AG20443 (cell line): Measurements from ENCODE around the gene CCDC169.
"Not testable (repeated sequence)": the region's sequence is repeated elsewhere in the genome, so short reads cannot be mapped to it uniquely, and the experiment has no call there.

Experiments
- DNase-seq: peaks from one replicate; pipeline ENCODE4 v3.0.0; 2012; ENCODE audit warnings: low spot score, mixed read lengths

CCDC169 gene

DNA sequence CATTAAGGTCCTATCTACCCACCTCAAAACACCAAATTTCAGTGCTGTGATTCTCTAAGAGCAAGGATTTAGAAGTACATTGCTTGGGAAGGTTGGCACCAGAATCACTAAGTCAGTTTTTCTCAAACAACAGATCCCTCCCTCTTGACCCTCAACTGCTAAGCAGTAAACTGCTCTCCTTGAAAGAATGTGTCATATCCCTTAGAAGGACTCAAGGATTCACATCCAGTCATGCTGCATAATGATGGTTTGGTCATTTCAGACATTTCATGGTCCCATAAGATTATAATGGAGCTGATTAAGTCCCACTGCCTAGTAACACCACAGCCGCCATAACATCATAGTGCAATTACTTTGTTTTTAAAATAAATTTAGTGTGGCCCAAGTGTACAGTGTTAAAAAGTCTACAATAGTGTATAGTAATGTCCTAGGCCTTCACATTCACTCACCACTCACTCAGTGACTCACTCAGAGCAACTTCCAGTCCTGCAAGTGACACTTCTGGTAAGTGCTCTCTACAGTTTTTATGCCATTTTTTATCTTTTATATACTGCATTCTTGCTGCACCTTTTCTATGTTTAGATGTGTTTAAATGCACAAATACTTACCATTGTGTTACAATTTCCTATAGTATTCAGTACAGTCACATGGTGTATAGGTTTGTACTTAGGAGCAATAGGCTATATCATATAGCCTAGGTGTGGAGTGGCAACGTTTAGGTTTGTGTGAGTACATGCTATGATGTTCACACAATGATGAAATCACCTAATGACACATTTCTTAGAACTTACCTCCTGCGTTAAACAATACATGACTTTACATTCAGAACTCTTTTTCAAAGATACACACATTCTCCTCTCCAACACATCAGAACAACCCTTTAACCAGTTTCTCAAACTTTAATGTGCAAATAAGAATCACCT, 15.7 kb upstream of the CCDC169 start:
- no peak for DNase-seq

DNA sequence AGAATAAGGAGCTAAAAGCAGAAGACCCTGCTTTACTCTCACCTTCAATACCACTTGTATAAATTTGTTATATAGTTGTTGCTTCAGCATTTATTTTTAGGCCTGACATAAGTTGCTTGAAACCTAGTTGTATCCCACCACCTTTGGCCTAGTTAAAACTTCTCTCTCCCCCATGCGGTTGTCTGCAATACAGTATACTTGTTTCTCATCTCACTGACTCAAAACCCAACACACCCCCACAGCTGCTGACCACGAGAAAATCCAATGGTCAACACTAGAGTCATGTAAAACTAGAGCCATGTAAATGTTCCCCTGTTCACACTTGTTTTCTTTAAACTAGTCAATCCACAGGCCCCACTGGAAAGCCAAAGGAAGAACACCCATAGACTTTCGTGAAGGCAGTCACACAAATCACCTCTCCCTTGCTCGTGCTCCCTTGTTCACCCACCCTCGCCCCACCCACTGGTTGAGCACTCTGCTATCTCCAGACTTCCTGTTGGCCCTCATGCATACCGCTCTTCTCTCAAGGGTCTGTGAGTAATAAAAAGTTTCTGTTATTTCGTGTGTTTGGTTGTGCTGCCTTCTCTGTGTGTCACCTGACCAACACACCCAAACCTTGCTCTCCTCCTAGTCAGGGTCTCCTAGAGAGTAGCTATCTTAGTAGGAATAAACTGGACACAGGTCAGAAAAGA, 12.9 kb upstream of the CCDC169 start:
- no peak for DNase-seq

DNA sequence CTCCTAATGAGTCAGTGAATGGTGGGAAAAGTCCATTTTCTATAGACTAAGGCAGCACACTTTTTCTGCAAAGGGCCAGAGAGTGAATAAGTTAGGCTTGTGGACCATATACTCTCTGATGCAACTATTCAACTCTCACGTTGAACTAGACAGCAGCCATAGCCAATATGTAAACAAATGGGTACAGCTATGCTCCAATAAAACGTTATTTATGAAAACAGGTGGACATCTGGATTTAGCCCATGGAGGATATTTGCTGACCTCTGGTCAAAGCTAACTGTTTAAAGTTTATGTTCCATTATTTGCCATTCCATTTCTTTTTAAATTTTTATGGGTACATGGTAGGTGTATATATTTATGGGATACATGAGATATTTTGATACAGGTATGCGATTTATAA, 4.7 kb upstream of the CCDC169 start:
- DNase-seq: no peak

DNA sequence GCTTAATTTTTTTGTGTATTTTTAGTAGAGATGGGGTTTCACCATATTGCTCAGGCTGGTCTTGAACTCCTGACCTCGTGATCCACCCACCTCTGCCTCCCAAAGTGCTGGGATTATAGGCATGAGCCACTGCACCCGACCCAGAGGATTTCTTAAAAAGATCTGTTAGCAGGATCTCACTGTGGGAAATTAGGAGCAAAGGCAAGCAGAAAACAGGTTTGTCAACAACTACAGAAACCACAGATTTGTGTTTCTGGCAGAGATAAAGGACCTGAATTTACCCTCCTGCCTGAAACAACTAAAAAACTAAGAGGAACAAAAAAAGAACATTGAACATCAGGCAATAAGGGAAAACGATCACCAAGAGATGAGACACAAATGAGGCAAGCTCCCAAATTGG, 1.9 kb upstream of the CCDC169 start:
- not testable (repeated sequence) for DNase-seq

DNA sequence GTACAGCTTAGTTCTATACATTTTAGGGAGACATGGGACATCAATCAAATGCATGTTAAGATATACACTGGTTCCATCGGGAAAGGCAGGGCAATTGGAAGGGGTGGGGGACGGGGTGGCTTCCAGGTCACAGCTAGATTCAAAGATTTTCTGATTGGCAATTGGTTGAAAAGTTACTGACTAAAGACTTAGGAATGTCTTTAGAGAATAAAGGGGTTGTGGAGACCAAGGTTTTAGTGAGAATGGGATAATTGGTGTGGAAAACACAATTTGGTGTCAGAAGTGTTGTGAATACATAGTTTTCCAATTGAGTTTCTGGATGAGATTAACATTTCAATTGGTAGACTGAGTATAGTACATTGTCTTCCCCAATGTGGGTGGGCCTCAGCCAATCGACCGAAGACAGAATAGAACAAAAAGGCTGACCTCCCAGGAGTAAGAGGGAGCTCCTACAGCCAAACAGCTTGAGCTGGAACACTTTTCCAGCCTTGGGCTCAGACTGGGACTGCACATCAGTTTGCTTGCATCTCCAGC, 988 bp upstream of the CCDC169 start:
- no peak for DNase-seq

DNA sequence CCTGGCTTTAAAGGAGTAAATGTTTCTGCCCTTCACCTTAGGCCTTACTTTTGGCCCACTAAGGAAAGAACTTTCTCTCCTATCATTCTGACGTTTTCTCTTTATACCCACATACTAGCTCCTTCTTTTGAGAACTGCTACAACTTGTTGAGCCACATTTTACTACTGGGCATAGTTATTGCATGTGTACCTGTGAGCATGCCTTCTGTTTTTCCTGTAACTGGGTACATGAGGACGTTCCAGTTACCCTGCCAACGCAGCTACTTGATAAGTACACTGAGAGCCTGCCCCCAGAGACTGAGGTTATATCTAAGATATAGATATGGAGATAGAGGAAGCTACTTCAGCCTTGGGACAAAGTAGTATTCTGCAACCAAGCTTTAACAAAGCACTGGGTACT, 3.5 kb downstream of the CCDC169 start:
- DNase-seq: no peak

DNA sequence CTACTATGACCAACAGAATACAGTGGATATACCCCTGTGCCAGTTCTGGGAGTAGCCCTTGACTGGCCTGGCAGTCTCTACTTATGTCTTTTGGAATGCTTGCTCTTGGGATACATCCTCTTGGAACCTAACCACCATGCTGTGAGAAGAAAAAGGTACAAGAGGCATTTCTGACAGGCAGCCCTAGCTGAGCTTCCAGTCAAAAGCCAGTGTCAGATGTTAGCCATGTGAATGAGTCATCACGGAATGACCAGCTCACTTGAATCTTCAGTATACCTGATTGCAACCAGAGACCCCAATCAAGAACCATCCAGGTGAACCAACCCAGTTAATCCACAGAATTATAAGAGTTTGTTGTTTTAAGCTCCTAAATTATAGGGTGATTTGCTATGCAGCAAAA, 4.1 kb downstream of the CCDC169 start:
- DNase-seq: no peak

DNA sequence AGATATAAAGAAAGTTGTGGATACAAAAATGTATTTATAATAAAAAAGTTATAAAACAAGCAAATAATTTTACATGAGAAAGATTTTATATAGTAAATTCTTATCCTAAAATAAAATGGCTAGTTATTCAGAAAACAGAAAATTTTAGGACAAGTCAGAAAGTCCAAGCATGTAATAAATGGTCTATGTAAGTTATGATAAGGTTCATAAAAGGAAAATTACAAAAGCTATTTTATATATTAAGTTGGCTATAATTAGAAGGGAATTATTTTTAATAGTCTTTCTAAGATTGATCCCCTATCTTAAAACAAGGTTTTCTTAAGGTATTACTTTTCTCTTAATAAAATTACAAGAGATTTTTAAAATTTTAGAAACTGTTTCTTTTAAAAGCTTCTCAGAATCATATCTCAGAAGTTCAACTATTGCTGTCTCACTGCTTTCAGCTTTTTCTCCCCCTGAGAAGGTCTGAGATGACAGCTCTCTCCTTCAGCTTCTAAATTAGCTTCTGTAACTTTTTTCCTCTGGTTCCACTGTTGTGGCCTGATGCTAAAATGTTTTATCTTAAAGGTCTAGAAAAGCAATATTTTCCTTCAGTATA, 8.7 kb downstream of the CCDC169 start:
- no peak for DNase-seq

DNA sequence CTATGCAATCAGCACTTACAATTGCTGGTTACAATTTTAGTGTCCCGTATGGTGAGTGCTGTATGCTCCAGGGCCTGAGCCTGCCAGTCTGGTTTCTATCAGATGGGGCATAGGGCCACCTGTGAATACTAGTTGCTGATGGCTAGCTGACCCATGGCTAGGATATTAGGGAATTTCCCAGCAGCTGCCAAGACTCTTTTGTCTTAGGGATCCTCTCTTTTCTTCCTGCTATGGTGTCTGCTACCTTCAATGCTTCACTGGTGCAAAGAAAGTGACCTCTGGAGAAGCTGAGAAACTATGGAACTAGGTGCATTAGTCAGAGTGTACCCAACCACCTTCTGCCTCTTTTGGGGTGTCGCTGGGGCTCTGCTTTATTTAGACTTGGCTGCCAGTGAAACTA, 11.6 kb downstream of the CCDC169 start:
- no peak for DNase-seq

DNA sequence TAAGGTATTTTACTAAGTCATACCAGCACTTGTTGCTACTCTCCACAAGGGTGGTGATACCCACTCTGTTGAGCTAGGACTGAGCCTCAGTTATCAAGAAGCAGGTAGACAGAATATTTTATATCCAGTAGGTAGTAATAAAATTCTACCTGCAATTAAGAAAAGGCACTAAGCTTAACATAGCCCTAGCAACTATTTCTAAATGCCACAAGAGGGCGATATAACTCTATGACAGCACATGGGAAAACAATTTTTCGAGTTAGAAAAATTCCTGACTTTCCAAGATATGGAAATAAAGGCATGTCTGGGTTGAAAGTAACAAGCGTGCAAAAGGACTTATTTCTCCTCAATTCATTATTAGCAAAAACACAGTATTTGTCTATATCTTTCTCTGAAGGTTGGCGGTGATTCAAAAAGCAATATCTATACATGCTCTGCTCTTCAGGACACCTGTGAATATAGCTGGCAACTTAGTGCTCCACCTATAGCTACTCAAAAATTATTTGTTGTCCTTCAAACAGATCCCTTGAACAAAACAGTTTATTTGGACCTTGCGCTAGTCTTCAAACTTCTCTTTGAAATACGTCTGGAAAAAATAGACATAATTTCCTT, 14.7 kb downstream of the CCDC169 start:
- peak; percentile 30 for DNase-seq

DNA sequence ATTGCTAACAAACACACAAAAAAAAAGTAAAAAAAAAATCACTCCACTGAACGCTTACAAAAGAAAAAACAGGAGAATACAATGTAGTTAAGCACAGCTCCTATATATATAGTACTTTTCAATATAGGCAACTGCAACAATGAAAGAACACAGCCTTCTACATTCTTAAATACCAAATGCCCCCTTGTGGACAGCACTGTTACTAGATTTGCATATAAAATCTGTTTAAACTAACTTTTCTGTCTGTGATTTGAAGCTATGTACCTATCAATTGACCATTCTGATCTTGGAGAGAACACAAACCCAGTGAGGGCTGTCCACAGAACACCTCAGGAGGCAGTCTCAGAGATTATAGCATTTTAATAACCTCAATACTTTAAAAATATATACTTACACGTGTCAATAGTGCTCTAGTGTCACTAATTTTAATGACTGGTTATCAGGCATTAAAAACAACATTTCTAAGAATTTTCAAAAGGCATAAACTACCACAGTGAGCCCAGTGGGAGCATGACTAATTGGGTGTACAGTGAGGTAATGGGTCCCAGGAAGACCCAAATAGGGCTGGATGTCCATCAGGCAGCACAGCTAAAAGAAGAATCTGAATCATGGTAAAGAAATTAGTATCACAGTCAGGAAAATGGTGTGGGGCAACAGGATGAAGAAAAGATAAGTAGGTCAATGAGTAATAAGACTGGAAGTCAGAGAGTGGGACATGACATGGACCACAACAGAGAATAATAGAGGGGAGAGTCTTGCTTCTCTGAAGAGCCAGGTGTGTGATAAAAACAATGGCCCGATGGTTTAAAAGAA, 22.2 kb downstream of the CCDC169 start:
- DNase-seq: peak; percentile 30

DNA sequence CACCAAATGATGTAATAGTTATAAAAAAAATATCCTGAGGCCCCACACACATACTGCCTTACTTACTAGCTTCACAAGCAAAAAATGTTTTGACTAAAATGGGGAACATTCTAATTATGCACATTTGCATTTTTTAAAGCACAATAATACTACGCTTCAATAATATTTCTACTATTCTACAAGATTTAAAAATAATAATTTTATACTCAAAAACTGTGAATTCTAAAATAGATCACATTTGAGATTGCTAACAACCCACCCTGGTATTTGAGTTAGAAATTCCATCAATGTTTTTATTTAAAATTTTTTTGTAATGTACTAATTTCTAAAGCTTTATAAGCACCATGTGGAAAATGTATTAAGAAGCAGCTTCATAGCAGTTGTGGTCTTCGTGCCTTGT, 24.2 kb downstream of the CCDC169 start:
- DNase-seq: no peak

DNA sequence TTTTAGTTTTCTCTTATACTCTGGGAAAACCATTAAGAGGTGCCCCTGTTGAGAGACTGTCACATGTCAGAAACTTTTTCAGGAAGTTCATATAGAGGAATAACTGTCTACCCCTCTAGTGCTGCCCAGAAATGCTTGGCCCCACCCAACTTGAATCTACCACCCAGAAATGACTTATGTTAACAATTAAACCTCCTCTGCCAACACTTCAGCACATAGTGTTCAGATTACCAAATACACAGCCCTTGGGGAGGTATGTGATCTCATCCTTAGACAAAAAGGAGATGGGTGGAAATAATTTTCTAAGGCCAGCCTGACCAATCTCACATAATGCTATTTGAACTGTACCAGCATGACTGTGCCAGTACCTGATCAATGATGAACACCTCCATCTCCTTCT, 35.6 kb downstream of the CCDC169 start:
- DNase-seq: no peak

DNA sequence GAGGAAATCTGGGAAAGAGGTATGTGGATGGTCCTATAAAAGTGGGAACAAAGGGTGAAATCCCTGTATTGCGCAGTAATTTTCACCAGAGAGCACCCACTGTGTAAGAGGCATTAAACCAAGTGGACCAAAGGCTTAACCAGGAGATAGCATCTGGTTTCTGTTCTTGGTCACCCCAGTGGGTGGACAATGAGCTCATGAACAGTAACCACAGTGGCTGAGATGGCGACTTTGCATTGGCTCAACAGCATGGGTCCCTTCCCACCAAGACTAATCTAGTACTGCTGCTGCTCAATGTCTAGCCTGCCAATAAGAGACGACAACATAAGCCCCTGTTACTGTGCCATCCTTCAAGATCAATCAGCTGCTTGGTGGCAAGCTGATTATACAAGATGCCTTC, 36.6 kb downstream of the CCDC169 start:
- DNase-seq: no peak

DNA sequence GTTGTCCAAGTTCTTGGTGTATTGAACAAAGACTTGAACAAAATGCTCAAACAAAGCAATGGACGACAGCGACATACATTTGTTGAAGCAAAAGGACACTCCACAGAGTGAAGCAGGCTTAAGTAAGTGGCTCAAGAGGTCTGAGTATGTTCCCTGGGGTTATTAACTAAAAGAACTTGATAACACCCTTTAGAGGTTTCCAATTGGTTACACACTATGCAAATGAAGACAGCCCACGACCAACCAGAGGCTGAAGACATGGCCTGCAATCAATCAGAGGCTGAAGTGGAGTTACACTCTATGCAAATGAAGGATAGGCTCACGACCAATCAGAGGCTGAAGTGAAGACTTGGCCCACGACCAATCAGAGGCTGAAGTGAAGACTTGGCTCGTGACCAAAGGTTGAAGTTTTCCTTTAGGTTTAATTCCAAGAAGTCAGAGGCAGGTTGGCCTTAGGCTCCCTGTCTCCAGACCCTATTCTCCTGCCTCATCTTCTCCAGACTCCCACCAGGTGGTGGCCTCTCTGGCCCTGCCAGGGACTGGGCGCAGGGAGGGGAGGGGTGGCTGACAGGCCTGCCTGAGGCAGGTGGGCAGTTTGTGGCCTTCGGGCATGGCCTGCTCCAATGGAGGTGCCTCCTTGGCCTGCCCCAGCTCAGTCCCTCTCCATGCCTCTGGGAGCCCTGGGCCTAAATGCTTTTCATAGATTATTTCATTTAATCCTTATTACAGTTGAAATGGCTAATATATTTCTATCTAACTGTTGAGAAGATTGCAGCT, 38.1 kb downstream of the CCDC169 start:
- DNase-seq: no peak

DNA sequence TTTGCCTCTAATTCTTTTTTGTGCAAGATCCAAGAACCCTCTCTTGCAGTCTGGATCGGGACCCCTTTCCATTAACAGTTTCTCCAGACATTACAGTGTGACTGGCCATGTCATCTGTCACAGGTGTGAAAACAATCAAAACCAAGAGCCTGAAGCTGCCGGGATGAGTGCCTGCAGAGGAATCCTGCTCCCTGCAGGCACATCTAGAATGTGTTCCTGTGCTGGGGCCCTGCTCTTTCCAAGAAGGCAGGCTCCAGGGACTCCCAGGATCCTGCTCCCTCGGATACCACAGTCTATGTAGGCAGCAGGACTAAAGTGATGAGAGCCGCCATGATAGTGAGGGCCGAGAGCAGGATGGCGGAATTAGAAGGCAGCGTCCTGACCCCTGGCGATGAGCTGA, 38.8 kb downstream of the CCDC169 start:
- DNase-seq: no peak

DNA sequence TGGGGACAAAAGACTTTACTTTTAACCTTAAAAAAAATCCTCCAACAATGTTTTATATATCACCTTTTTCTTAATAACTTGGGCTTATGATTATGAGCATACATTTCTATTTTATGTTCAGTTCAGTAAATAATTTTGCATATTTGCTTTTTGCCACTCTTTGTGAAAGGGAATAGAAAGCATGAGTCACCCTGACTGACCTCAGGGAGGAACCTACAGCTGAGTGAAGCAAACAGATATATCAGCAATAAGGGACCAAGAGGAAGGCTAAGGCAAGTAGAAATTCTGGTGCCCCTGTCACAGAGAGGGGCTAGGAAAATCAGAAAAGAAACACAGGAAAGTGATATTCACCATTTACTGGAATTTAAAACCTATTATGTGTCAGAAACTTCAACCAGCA, 46.1 kb downstream of the CCDC169 start:
- DNase-seq: no peak

DNA sequence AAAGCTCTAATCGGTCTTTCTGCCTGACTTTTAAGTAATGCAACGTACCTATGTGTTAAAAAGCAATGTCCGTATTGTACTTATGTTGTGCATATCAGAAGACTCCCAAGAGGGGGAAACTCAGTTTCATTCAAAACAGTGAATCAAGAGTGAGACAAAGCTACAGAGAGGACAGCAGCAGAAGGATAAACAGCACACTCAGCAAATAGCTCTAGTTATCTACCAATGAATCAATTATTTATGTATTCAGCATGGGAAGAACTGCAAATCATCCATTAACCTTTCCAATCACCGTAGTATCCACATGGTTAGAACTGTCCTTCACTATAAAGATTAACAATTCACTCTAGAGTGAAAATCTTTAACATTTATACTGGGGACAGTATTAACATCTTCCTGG, 46.6 kb downstream of the CCDC169 start:
- DNase-seq: no peak

DNA sequence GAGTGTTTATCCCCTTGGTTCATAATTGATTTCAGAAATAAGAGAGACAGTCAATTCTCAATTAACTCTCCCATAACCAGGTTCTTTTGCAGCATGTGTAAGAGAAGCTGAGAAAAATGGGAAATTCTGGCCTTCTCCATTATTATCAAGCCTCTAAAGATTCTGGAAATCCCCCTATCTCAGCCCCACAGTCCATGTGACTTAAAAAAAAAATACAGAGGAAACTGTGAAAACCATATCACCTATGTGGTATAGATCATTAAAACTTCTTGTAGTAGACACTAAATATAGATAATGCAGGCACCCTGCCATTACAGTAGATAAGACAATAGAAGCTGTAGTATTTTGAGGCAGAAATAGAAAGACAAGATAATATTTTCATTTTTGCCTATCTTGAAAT, 48.9 kb downstream of the CCDC169 start:
- no peak for DNase-seq

DNA sequence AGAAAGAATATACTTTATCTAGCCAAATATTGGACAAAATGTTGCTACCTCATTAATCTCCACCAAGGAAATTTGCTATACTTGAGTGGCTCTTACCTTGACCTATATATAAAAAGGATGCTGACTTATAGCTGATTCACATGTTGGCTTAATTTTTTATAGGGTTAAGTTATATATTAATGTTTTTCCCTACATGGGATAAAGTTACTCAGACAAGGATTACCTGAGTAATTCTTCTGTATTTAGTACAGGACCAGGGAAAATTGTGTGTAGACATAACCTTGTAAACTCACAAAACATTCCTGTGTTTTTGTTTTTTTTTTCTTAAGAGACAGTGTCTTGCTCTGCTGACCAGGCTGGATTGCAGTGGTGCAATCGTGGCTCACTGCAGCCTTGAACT, 52.6 kb downstream of the CCDC169 start:
- DNase-seq: no peak

DNA sequence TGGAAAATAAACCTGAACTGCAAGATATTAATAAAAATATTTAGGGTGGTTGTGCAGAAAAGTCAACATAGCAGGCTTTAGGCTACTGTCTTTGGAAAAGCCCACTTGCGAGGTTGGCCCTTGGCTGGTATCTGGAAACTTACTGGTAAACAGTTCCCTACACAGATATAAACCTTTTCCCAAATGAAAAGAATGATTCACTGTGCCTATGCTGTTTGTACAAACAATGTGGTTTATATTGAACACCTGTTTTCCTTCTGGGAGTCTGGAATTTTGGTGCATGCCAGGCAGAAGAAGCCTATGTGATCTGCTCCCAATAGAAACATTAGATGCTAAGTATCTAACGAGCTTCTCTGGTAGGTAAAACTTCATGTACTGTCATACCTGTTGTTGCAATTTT, 53.5 kb downstream of the CCDC169 start:
- no peak for DNase-seq
